GM19438 (cell line): ENCODE results near the gene SYT7.
"Not testable (repeated sequence)": the region's sequence is repeated elsewhere in the genome, so short reads cannot be mapped to it uniquely, and the experiment has no call there.

Experiments
- ATAC-seq: cut with Tn5 transposase; IDR thresholded peaks from one replicate; pipeline ENCODE4 v1.9.1; 2021; ENCODE audit warnings: low read depth; ENCODE audit not compliant: unreplicated experiment

Gene SYT7

GRCh38 chr11:61482513-61482912 lies 98.4 kb downstream of the SYT7 start:
- no peak for ATAC-seq

- no peak for ATAC-seq
Observed at GRCh38 chr11:61481806-61482205, 99.1 kb downstream of the SYT7 start.

DNA sequence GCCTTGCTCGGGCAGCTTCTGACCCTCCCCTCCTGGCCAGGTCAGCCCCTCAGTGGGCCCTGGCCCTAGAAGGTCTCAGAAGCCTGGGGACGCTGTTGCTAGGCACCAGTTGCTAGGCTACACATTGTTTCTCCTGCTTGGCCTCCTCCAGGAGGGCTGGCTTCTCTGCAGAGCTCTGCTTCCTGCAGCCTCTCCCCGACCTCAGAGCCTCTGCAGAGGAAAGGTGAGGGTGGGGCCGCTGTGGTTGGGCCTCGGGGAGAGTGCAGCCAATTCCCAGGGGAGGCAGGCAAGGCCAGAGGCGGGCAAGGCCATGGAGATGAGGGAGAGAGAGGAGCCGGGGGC lies 99.9 kb downstream of the SYT7 start:
- no peak for ATAC-seq

DNA sequence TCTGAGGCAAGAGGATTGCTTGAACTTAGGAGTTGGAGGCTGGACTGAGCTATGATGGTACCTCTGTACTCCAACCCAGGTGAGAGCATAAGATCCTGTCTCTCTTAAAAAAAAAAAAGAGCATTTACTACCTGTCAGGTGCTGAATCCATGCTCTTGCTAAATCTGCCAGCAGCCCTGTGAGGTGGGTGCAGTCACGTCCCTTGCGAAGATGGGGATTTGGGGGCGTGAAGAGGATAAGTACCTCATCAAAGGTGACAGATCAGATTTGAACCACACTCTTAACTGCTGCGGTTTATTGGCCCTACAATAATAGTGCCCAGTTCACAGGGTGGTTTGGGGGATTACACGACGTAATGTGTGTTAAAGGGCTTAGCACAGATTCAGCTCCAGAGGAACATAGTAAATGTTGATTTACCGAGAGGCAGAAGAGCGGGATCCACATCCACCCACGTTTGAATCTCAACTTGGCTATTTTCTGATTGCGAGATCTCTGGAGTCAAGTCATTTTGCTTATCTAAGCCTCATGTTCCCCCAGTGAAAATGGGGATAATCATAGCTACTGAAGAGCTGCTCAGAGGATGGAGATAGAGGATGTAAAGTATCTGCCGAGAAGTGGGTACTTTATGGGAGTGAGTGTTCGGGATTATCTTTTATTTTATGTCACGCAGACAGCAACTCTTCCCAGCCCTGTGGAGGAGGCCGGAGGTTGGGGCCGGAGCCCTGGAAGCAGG lies 100.4 kb downstream of the SYT7 start:
- ATAC-seq, result no peak

DNA sequence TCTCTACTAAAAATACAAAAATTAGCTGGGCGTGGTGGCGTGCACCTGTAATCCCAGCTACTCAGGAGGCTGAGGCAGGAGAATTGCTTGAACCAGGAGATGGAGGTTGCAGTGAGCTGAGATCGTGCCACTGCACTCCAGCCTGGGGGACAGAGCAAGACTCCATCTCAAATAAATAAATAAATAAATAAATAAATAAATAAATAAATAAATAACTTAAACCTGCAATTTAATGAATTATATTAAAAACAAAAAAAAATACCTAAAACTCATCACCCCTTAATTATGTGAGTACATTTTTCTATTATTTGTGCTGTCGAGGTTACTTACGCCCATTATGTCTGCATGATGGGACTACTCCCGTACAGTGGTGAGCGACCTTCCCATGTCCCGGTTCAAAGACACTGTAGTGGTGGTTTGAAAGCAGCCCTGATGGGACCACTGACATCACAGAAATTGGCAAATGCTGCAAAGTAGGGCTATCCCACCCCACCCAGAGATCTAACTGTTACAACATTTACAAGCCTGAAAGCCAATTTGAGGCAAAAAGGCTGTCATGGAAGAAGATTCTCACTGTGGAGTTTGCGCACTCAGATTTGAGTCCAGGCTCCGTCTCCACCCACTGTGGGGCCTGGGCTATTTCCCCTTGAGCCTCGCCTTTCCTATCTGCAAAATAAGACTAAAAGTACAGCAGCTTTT lies 101.4 kb downstream of the SYT7 start:
- ATAC-seq, result not testable (repeated sequence)

DNA sequence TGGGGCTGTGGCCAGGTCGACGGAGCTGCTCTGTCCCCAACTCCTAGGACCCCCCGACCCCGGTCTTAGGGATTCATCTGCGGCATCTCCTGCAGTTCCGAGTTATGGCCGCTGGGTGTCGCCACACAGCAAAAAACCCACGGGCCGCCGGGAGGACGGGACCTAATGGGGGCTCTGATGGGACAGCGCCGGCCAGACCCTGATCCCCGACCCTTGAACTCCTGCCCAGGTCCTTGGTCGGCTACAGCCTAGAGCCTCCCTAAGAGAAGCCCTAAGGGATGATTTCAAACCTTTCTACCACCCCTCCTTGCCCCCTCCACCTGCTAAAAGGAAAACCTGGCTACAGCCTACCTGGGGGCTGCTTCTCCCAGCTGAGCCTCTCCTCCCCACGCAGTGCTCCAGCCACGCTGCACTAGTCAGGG lies 103.1 kb downstream of the SYT7 start:
- no peak for ATAC-seq

DNA sequence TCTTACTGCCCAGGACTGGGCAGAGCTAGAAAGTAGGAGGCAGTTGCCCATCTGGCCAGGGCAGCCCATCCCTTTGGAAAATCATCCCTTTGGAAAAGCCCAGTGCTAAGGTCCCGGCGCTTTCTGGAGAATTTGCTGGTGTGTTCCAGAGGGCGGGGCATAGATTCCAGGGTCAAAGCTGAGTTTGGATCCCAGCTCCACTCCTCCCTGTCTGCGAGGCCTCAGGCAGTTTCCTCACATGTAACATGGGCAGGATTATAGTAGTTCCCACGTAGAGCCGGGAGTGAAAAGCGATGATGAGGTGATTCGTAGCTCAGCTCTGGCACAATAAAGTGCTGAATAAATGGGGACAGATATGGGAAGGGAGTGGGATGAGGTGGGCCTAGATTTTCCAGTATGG lies 103.8 kb downstream of the SYT7 start:
- no peak for ATAC-seq

- no peak for ATAC-seq
Observed at GRCh38 chr11:61476371-61476770, 104.5 kb downstream of the SYT7 start.

DNA sequence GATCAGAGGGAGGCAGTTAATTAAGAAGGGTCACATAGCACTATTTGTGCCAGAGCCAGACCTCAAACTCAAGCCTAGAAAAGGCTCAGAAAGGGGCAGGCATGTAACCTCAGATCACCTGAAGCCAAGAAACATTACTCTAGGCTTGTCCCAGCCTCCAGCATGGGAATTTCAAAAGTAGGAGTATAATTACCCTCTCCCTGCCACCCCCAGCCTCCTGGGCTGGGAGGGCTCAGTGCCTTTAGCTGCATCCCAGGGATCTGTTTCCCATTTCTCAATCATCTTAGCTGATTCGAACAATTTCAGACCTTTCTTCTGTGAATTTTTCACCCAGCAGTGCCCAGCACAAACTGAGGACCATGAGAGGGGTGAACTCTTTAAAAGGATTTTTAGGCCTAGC lies 105.4 kb downstream of the SYT7 start:
- no peak for ATAC-seq

GRCh38 chr11:61474013-61474643 lies 106.7 kb downstream of the SYT7 start:
- ATAC-seq, result no peak

- no peak for ATAC-seq
Observed at GRCh38 chr11:61473370-61474012, 107.4 kb downstream of the SYT7 start.

- ATAC-seq, result no peak
Observed at GRCh38 chr11:61472868-61473267, 108.0 kb downstream of the SYT7 start.

DNA sequence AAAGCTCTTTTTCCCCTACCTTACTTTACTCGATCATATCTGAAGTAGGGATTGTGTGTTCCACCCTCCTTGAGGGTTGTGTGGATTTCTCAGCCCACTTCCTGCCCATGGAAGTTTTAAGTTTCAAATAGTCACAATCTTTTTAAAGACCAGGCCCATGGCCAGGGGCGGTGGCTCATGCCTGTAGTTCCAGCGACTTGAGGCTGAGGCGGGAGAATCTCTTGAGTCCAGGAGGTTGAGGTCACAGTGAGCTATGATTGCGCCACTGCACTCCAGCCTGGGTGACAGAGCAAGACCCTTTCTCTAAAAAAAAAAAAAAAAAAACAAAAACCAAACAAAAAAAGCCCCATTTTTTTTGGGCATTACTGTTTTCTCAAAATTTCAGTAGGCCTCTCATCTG lies 108.6 kb downstream of the SYT7 start:
- no peak for ATAC-seq

GRCh38 chr11:61468002-61468401 lies 112.9 kb downstream of the SYT7 start:
- ATAC-seq, result no peak

- ATAC-seq, result not testable (repeated sequence)
Observed at GRCh38 chr11:61467602-61468001, 113.3 kb downstream of the SYT7 start.
